ENCODE results near the gene MTTP.

Gene MTTP

GRCh38 chr4:99628040-99628439 lies 53.4 kb downstream of the MTTP start:
- Histone ChIP-seq H3K4me2 (ENCODE audit: low read depth, low read length, poor library complexity, severe bottlenecking) (no peak overlapping the region), H3K36me3 (ENCODE audit: insufficient read depth, low read length) (no peaks in the 10 kb centered on the region), H3K9me3 (ENCODE audit: insufficient read depth, low read depth, low read length) (no peaks in the 10 kb centered on the region), H3K9ac (ENCODE audit: low read depth, low read length, poor library complexity, severe bottlenecking) (no peak overlapping the region), H3K9me2 (replicated peaks; ENCODE audit: low read depth, low read length) (no peaks in the 10 kb centered on the region), H3F3A (ENCODE audit: low read depth) (no peaks in the 10 kb centered on the region), H3K27me3 (ENCODE audit: insufficient read depth, low read length, poor library complexity, severe bottlenecking) (no peaks in the 10 kb centered on the region), H3K79me2 (ENCODE audit: insufficient read depth, low read length) (no peaks in the 10 kb centered on the region), H3K4me1 (ENCODE audit: insufficient read depth, low read length, poor library complexity, severe bottlenecking) (peaks cover 3% of the 10 kb centered on the region), H2AFZ (ENCODE audit: low read length) (no peak overlapping the region), H4K20me1 (ENCODE audit: insufficient read depth, low read length, poor library complexity, severe bottlenecking) (no peaks in the 10 kb centered on the region), H3K4me3 (ENCODE audit: low read length, poor library complexity, severe bottlenecking) (no peak overlapping the region)
- TF ChIP-seq EZH2phosphoT487 (IDR thresholded peaks at IDR 0.05; ENCODE audit: borderline replicate concordance), result no peak
- TF ChIP-seq, protein P1, sequence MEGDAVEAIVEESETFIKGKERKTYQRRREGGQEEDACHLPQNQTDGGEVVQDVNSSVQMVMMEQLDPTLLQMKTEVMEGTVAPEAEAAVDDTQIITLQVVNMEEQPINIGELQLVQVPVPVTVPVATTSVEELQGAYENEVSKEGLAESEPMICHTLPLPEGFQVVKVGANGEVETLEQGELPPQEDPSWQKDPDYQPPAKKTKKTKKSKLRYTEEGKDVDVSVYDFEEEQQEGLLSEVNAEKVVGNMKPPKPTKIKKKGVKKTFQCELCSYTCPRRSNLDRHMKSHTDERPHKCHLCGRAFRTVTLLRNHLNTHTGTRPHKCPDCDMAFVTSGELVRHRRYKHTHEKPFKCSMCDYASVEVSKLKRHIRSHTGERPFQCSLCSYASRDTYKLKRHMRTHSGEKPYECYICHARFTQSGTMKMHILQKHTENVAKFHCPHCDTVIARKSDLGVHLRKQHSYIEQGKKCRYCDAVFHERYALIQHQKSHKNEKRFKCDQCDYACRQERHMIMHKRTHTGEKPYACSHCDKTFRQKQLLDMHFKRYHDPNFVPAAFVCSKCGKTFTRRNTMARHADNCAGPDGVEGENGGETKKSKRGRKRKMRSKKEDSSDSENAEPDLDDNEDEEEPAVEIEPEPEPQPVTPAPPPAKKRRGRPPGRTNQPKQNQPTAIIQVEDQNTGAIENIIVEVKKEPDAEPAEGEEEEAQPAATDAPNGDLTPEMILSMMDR (conservative IDR thresholded peaks at IDR 0.05; ENCODE audit: low read length), result no peak

GRCh38 chr4:99629962-99630554 lies 55.4 kb downstream of the MTTP start:
- Histone ChIP-seq H3K79me2 (ENCODE audit: insufficient read depth, low read length) (no peaks in the 10 kb centered on the region), H4K20me1 (ENCODE audit: insufficient read depth, low read length, poor library complexity, severe bottlenecking) (no peaks in the 10 kb centered on the region), H3K9ac (ENCODE audit: low read depth, low read length, poor library complexity, severe bottlenecking) (no peak overlapping the region), H2AFZ (ENCODE audit: low read length) (no peak overlapping the region), H3K4me2 (ENCODE audit: low read depth, low read length, poor library complexity, severe bottlenecking) (no peak overlapping the region), H3F3A (ENCODE audit: low read depth) (no peaks in the 10 kb centered on the region), H3K36me3 (ENCODE audit: insufficient read depth, low read length) (no peaks in the 10 kb centered on the region), H3K27me3 (ENCODE audit: insufficient read depth, low read length, poor library complexity, severe bottlenecking) (no peaks in the 10 kb centered on the region), H3K4me3 (ENCODE audit: low read length, poor library complexity, severe bottlenecking) (no peak overlapping the region), H3K4me1 (ENCODE audit: insufficient read depth, low read length, poor library complexity, severe bottlenecking) (peaks cover 3% of the 10 kb centered on the region), H3K9me2 (replicated peaks; ENCODE audit: low read depth, low read length) (no peaks in the 10 kb centered on the region), H3K9me3 (ENCODE audit: insufficient read depth, low read depth, low read length) (no peaks in the 10 kb centered on the region)
- TF ChIP-seq, protein P1 (conservative IDR thresholded peaks at IDR 0.05; ENCODE audit: low read length), result no peak
- TF ChIP-seq EZH2phosphoT487 (IDR thresholded peaks at IDR 0.05; ENCODE audit: borderline replicate concordance), result no peak

DNA sequence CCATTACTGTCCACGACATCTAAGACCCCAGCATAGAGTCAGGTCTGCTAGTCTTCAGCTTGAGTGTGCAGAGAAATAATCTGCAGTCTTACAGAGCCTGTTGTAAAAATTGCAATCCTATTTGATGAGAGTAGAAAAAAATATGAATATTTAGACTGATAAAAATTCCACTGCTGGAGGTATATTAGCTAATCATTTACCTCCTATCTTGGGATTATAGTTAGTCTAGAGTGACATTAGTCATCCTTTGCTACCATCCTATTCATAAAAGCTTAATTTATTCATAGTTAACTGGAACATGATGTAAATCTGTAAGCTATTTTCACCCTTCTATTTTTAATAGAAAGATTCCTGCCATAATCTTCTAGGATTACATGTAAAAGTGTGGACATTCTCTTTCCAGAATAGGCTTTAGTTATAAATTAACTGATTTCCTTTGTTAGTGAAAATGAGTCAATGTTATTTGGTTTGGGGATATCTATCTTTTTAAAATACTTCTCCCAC lies 56.3 kb downstream of the MTTP start:
- no peak overlapping the region for H3K4me2 ChIP-seq (ENCODE audit: low read depth, low read length, poor library complexity, severe bottlenecking)
- H4K20me1 ChIP-seq (ENCODE audit: insufficient read depth, low read length, poor library complexity, severe bottlenecking), result no peaks in the 10 kb centered on the region
- H3F3A ChIP-seq (ENCODE audit: low read depth), result no peaks in the 10 kb centered on the region
- H3K27me3 ChIP-seq (ENCODE audit: insufficient read depth, low read length, poor library complexity, severe bottlenecking), result no peaks in the 10 kb centered on the region
- H2AFZ ChIP-seq (ENCODE audit: low read length), result no peak overlapping the region
- no peaks in the 10 kb centered on the region for H3K9me2 ChIP-seq (replicated peaks; ENCODE audit: low read depth, low read length)
- peaks cover 3% of the 10 kb centered on the region for H3K4me1 ChIP-seq (ENCODE audit: insufficient read depth, low read length, poor library complexity, severe bottlenecking)
- H3K79me2 ChIP-seq (ENCODE audit: insufficient read depth, low read length), result no peaks in the 10 kb centered on the region
- H3K9ac ChIP-seq (ENCODE audit: low read depth, low read length, poor library complexity, severe bottlenecking), result no peak overlapping the region
- H3K36me3 ChIP-seq (ENCODE audit: insufficient read depth, low read length), result no peaks in the 10 kb centered on the region
- TF ChIP-seq, protein P1 (conservative IDR thresholded peaks at IDR 0.05; ENCODE audit: low read length), result no peak
- TF ChIP-seq EZH2phosphoT487 (IDR thresholded peaks at IDR 0.05; ENCODE audit: borderline replicate concordance), result no peak
- no peaks in the 10 kb centered on the region for H3K9me3 ChIP-seq (ENCODE audit: insufficient read depth, low read depth, low read length)
- H3K4me3 ChIP-seq (ENCODE audit: low read length, poor library complexity, severe bottlenecking), result no peak overlapping the region
